ENCODE measurements around the gene GNE. TPM values are rescaled to one million over a fixed set of nuclear protein-coding genes. Genes with fewer than 3 reads are reported as not detected.
A peak's percentile ranks its signal among the peaks of the same experiment; 100 is the strongest.

GNE gene
- total RNA-seq, 1 experiment from 2014 or later = 8.4 TPM

DNA sequence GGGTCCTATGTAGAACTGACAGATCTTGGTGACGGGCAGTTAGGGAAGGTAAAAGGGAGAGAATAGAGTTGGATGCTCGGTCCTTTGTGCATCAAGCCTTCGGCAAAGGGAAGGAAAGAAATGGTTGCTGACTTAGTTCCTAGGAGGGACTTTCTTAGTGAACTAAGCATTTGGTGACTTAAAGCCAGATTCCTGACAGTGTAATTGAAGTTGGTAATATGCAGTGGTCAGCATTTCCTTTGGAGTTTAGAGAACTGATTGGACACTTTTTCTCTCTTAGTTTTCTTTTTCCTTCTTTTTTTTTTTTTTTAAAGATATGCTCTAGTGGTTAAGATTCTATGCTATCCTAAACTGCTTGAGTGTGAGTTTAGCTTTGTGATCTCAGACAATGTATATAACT is 65.2 kb downstream of the GNE start:
- no peak overlapping the region for H3K27ac ChIP-seq (ENCODE audit: low read depth, low read length)
- H2AFZ ChIP-seq (ENCODE audit: low read depth, low read length, poor library complexity, severe bottlenecking) = no peak overlapping the region
- TF ChIP-seq ELF1 (IDR thresholded peaks at IDR 0.05; ENCODE audit: borderline replicate concordance, low read depth) (no peak), FOSL1 (IDR thresholded peaks at IDR 0.05; ENCODE audit: low read depth) (no peak), POLR2A (IDR thresholded peaks at IDR 0.05; ENCODE audit: borderline replicate concordance, extremely low read depth, insufficient read depth, insufficient read length) (no peak), SIN3A (IDR thresholded peaks at IDR 0.05; ENCODE audit: low read depth) (no peak), ZNF274 (IDR thresholded peaks at IDR 0.05; ENCODE audit: low read depth, low read length) (no peak), POLR2AphosphoS5 (IDR thresholded peaks at IDR 0.05; ENCODE audit: low read depth, low read length) (no peak), EZH2 (IDR thresholded peaks at IDR 0.05) (no peak), CEBPB (IDR thresholded peaks at IDR 0.05; ENCODE audit: low read depth) (no peak), ZFX (IDR thresholded peaks at IDR 0.05) (no peak), CBX3 (IDR thresholded peaks at IDR 0.05; ENCODE audit: low read depth) (no peak), YY1 (IDR thresholded peaks at IDR 0.05; ENCODE audit: extremely low read depth, insufficient replicate concordance, low read depth, low read length) (no peak), SP1 (IDR thresholded peaks at IDR 0.05; ENCODE audit: low read depth) (no peak), RAD21 (IDR thresholded peaks at IDR 0.05; ENCODE audit: low read depth) (no peak), EZH2phosphoT487 (IDR thresholded peaks at IDR 0.05; ENCODE audit: borderline replicate concordance) (no peak), EGR1 (IDR thresholded peaks at IDR 0.05; ENCODE audit: low read depth) (no peak)
- TF ChIP-seq, protein P1, sequence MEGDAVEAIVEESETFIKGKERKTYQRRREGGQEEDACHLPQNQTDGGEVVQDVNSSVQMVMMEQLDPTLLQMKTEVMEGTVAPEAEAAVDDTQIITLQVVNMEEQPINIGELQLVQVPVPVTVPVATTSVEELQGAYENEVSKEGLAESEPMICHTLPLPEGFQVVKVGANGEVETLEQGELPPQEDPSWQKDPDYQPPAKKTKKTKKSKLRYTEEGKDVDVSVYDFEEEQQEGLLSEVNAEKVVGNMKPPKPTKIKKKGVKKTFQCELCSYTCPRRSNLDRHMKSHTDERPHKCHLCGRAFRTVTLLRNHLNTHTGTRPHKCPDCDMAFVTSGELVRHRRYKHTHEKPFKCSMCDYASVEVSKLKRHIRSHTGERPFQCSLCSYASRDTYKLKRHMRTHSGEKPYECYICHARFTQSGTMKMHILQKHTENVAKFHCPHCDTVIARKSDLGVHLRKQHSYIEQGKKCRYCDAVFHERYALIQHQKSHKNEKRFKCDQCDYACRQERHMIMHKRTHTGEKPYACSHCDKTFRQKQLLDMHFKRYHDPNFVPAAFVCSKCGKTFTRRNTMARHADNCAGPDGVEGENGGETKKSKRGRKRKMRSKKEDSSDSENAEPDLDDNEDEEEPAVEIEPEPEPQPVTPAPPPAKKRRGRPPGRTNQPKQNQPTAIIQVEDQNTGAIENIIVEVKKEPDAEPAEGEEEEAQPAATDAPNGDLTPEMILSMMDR (IDR thresholded peaks at IDR 0.05 in 2 of 3, conservative IDR thresholded peaks at IDR 0.05 in 1 of 3; ENCODE audit: borderline replicate concordance in 1 of 3, insufficient read depth in 1 of 3, low read depth in 2 of 3, low read length in 2 of 3) = no peak
- TF ChIP-seq, protein P2, sequence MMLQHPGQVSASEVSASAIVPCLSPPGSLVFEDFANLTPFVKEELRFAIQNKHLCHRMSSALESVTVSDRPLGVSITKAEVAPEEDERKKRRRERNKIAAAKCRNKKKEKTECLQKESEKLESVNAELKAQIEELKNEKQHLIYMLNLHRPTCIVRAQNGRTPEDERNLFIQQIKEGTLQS (IDR thresholded peaks at IDR 0.05) = no peak
- TF ChIP-seq, protein P3, sequence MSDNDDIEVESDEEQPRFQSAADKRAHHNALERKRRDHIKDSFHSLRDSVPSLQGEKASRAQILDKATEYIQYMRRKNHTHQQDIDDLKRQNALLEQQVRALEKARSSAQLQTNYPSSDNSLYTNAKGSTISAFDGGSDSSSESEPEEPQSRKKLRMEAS (IDR thresholded peaks at IDR 0.05) = no peak
- TF ChIP-seq, protein P4, sequence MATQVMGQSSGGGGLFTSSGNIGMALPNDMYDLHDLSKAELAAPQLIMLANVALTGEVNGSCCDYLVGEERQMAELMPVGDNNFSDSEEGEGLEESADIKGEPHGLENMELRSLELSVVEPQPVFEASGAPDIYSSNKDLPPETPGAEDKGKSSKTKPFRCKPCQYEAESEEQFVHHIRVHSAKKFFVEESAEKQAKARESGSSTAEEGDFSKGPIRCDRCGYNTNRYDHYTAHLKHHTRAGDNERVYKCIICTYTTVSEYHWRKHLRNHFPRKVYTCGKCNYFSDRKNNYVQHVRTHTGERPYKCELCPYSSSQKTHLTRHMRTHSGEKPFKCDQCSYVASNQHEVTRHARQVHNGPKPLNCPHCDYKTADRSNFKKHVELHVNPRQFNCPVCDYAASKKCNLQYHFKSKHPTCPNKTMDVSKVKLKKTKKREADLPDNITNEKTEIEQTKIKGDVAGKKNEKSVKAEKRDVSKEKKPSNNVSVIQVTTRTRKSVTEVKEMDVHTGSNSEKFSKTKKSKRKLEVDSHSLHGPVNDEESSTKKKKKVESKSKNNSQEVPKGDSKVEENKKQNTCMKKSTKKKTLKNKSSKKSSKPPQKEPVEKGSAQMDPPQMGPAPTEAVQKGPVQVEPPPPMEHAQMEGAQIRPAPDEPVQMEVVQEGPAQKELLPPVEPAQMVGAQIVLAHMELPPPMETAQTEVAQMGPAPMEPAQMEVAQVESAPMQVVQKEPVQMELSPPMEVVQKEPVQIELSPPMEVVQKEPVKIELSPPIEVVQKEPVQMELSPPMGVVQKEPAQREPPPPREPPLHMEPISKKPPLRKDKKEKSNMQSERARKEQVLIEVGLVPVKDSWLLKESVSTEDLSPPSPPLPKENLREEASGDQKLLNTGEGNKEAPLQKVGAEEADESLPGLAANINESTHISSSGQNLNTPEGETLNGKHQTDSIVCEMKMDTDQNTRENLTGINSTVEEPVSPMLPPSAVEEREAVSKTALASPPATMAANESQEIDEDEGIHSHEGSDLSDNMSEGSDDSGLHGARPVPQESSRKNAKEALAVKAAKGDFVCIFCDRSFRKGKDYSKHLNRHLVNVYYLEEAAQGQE (IDR thresholded peaks at IDR 0.05; ENCODE audit: low read depth) = no peak
- ChIA-PET POLR2A (no interaction called here), RAD21 (ENCODE audit: low non-redundant PET in 1 of 2, low total read pairs in 2 of 2, uncharacterized antibody in 2 of 2, unreplicated experiment in 2 of 2) (no interaction called here), CTCF (no interaction called here)
- no peaks in the 10 kb centered on the region for H3K27me3 ChIP-seq (ENCODE audit: insufficient read depth, low read length)
- peaks cover 7 to 15% of the 10 kb centered on the region in 2 experiments; a peak in 3 of 4 replicates for H3K36me3 ChIP-seq (ENCODE audit: control insufficient read depth in 1 of 2, insufficient read depth in 2 of 2, low read length in 2 of 2)
- no peak overlapping the region for H3K4me3 ChIP-seq (replicated peaks in 1 of 2; ENCODE audit: low read depth in 1 of 2, low read length in 2 of 2)
- no peaks in the 10 kb centered on the region for H3K9me2 ChIP-seq (ENCODE audit: insufficient read depth)
- intact Hi-C loops (cut with micrococcal nuclease) = no loop called here
- no peaks in the 10 kb centered on the region for H3K9me3 ChIP-seq (ENCODE audit: control insufficient read depth in 1 of 2, insufficient read depth in 1 of 2, low read depth in 1 of 2, low read length in 2 of 2)
- no peak for ATAC-seq
- H3K9ac ChIP-seq (ENCODE audit: low read length) = no peak overlapping the region
- H3K4me2 ChIP-seq (ENCODE audit: low read length) = peak overlapping the region; percentile 86; the same call in 1 of the 2 replicates
- H3K79me2 ChIP-seq (ENCODE audit: insufficient read depth, low read length) = peaks cover 65% of the 10 kb centered on the region
- no TSS peak for BruUV-seq (replicated peaks)
- no peak for DNase-seq (ENCODE audit: low read depth, low spot score)
- 0 out of 2 replicates have a peak, but pooled peaks cover 5% of the 10 kb centered on the region for H4K20me1 ChIP-seq (ENCODE audit: insufficient read depth)
- H3K4me1 ChIP-seq (ENCODE audit: control insufficient read depth in 1 of 2, insufficient read depth in 2 of 2, low read length in 2 of 2) = peaks cover 12 to 20% of the 10 kb centered on the region in 2 experiments
